Left renal cortex interstitium (tissue), 4 donors: ENCODE results near the gene KMT5C. TPM values are rescaled to one million over a fixed set of nuclear protein-coding genes. Genes with fewer than 3 reads are reported as not detected.

ENCODE experiments used
- DNase-seq, 4 donors: peaks; one replicate each; pipeline ENCODE4 v3.0.0-alpha.2; 2013; ENCODE audit warnings: low read depth in 4 of 4, low spot score in 2 of 4, missing footprints in 1 of 4
- polyA plus RNA-seq, 4 donors: library from polyadenylated mRNA; unstranded; fragments of 120-200 nt; gene quantifications; one replicate each; pipeline ENCODE4 v1.2.1, GENCODE V29; 2013; ENCODE audit not compliant: insufficient read length in 4 of 4

Gene KMT5C
- polyA plus RNA-seq, 4 donors = 13.5 to 36.8 (median 27.2) TPM

GRCh38 chr19:55362990-55363716 is 23.5 kb downstream of the KMT5C start, which contains the start of gene GARIN5B:
Gene GARIN5B (minus strand): TSS chr19:55363260. CDS start chr19:55363066, 194 bp downstream.
- no peak for DNase-seq

GRCh38 chr19:55365245-55365644 is 25.6 kb downstream of the KMT5C start:
- DNase-seq = no peak

GRCh38 chr19:55365964-55366363 is 26.3 kb downstream of the KMT5C start:
- no peak for DNase-seq

GRCh38 chr19:55366790-55367189 is 27.1 kb downstream of the KMT5C start:
- no peak for DNase-seq

- no peak for DNase-seq
Observed at GRCh38 chr19:55368106-55368505, 28.4 kb downstream of the KMT5C start.

- no peak for DNase-seq
Observed at GRCh38 chr19:55368701-55369563, 29.3 kb downstream of the KMT5C start.

GRCh38 chr19:55369653-55370304 is 30.1 kb downstream of the KMT5C start:
- no peak for DNase-seq

- no peak for DNase-seq
Observed at GRCh38 chr19:55370305-55370988, 30.8 kb downstream of the KMT5C start, which contains the start of gene IL11. Gene IL11 (minus strand): TSS chr19:55370463. CDS start chr19:55370310, 153 bp downstream.

- no peak for DNase-seq
Observed at GRCh38 chr19:55372316-55373081, 32.8 kb downstream of the KMT5C start.

- DNase-seq = no peak
Observed at GRCh38 chr19:55373306-55373992, 33.8 kb downstream of the KMT5C start.

- DNase-seq = no peak
Observed at GRCh38 chr19:55373993-55374757, 34.5 kb downstream of the KMT5C start.

GRCh38 chr19:55376241-55376933 is 36.7 kb downstream of the KMT5C start, which contains the start of gene TMEM190:
Gene TMEM190 (plus strand): TSS chr19:55376826. CDS start chr19:55376854, 28 bp downstream.
- no peak for DNase-seq

- no peak for DNase-seq
Observed at GRCh38 chr19:55377356-55378131, 37.9 kb downstream of the KMT5C start.

- DNase-seq = no peak
Observed at GRCh38 chr19:55379174-55379573, 39.5 kb downstream of the KMT5C start.

GRCh38 chr19:55382013-55382412 is 42.3 kb downstream of the KMT5C start:
- no peak for DNase-seq

GRCh38 chr19:55382522-55383054 is 42.9 kb downstream of the KMT5C start:
- DNase-seq = no peak
